ENCODE data around the gene LYPD6B. TPM values are rescaled to one million over a fixed set of nuclear protein-coding genes. Genes with fewer than 3 reads are reported as not detected.

LYPD6B gene
- total RNA-seq, 4 donors from 2014 or later = 3.1 to 9.2 (median 7.6) TPM

GRCh38 chr2:149191915-149192314 lies 153.4 kb downstream of the LYPD6B start:
- DNase-seq = no peak
- no peak overlapping the region for H3K27ac ChIP-seq
- no peak for TF ChIP-seq CTCF (IDR thresholded peaks at IDR 0.05)
- no peak for TF ChIP-seq POLR2A (IDR thresholded peaks at IDR 0.05)
- intact Hi-C loops (cut with DNase I) = no loop called here
- H3K27me3 ChIP-seq = no peaks in the 10 kb centered on the region
- H3K36me3 ChIP-seq = no peaks in the 10 kb centered on the region
- no peaks in the 10 kb centered on the region for H3K4me1 ChIP-seq
- H3K9me3 ChIP-seq = no peaks in the 10 kb centered on the region
- 49 to 65% methylated on average over 5 of the region's 5 CpGs for WGBS, 2 donors
- no peak overlapping the region for H3K4me3 ChIP-seq

- no peak overlapping the region for H3K27ac ChIP-seq
- no peak overlapping the region for H3K4me3 ChIP-seq
- intact Hi-C loops (cut with DNase I) = no loop called here
- no peaks in the 10 kb centered on the region for H3K36me3 ChIP-seq
- no peaks in the 10 kb centered on the region for H3K27me3 ChIP-seq
- no peaks in the 10 kb centered on the region for H3K9me3 ChIP-seq
- 33 to 85% methylated on average over 1 of the region's 1 CpG for WGBS, 2 donors
- H3K4me1 ChIP-seq = no peaks in the 10 kb centered on the region
- no peak for DNase-seq
- TF ChIP-seq CTCF (IDR thresholded peaks at IDR 0.05) (no peak), POLR2A (IDR thresholded peaks at IDR 0.05) (no peak)
These were observed 153.9 kb downstream of the LYPD6B start for GRCh38 chr2:149192427-149192826.

DNA sequence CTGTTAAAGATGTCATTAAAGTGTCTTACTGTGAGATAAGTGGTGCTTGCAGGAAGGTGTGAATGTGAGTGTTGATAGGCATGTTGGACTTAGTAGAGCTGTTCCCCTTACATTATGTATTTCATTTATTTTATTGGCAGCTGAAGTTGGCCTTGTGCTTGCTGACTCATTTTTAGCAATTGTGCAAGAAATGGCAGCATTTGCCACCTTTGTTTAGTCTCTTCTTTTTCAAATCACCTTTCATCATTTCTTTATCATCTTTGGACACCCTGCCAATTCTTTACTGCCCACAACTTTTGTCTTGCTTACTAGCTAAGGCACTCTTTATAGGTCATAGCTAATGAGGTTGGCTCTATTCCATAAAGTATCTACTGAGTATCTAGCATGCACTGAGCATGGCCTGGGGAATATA lies 161.6 kb downstream of the LYPD6B start:
- Histone ChIP-seq H3K27me3 (no peaks in the 10 kb centered on the region), H3K4me1 (peaks cover 0 to 20% (median 0%) of the 10 kb centered on the region in 3 donors), H3K36me3 (no peaks in the 10 kb centered on the region), H3K27ac (no peak overlapping the region), H3K9me3 (no peaks in the 10 kb centered on the region), H3K4me3 (no peak overlapping the region)
- DNase-seq = no peak
- intact Hi-C loops (cut with DNase I) = no loop called here
- TF ChIP-seq CTCF (IDR thresholded peaks at IDR 0.05) = no peak
- TF ChIP-seq POLR2A (IDR thresholded peaks at IDR 0.05) = no peak

DNA sequence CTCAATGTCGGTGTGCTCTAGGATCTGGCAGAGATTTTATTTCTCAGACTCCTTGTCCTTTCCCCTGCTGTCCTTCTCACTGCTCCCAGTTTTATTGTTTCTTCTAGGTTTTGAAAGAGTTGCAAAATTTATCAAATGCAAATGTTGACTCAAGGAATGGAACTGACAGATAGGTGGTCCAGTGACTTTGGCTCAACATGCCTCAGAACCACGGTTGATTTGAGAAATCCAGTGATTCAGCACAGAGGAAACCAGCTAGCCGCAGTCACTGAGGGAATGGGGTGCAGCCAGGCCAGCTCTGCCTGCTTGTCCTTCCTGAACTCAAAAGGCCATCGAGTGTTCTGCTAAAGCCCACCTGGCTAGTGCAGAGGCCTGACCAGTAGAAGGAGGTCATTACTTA lies 166.2 kb downstream of the LYPD6B start:
- no peak for DNase-seq
- intact Hi-C loops (cut with DNase I) = no loop called here
- no peaks in the 10 kb centered on the region for H3K36me3 ChIP-seq
- TF ChIP-seq CTCF (IDR thresholded peaks at IDR 0.05) = no peak
- TF ChIP-seq POLR2A (IDR thresholded peaks at IDR 0.05) = no peak
- peaks cover 0 to 16% (median 0%) of the 10 kb centered on the region in 3 donors for H3K4me1 ChIP-seq
- H3K4me3 ChIP-seq = no peak overlapping the region
- H3K27ac ChIP-seq = no peak overlapping the region
- no peaks in the 10 kb centered on the region for H3K27me3 ChIP-seq
- 64 to 90% methylated on average over 2 to 4 of the region's 4 CpGs for WGBS, 2 donors
- H3K9me3 ChIP-seq = no peaks in the 10 kb centered on the region

DNA sequence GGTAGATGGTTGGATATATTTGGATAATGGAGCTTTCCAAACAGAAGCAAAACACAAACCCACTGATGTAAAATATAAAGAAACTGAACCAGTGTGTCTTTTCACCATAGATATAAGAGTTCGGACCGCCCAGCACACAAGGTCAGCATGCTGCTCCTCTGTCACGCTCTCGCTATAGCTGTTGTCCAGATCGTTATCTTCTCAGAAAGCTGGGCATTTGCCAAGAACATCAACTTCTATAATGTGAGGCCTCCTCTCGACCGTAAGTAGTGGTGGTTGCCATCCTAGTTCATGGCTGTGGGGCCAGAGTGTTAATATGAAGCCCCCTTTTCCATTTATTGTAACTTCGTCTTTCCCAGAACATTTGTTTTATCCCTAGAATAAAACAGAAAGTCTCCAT lies 166.6 kb downstream of the LYPD6B start:
- no peak overlapping the region for H3K4me3 ChIP-seq
- TF ChIP-seq CTCF (IDR thresholded peaks at IDR 0.05) (no peak), POLR2A (IDR thresholded peaks at IDR 0.05) (no peak)
- H3K9me3 ChIP-seq = no peaks in the 10 kb centered on the region
- intact Hi-C loops (cut with DNase I) = no loop called here
- peaks cover 0 to 11% (median 0%) of the 10 kb centered on the region in 3 donors for H3K4me1 ChIP-seq
- no peak for DNase-seq
- H3K27ac ChIP-seq = no peak overlapping the region
- WGBS, 2 donors = 82 to 87% methylated on average over 8 of the region's 8 CpGs
- no peaks in the 10 kb centered on the region for H3K36me3 ChIP-seq
- H3K27me3 ChIP-seq = no peaks in the 10 kb centered on the region
